Esophagus squamous epithelium (tissue), 4 donors: Measurements from ENCODE around the gene PTPRG.

ENCODE experiments used
- POLR2A ChIP-seq, 4 donors: fragments of 450-650 bp; IDR thresholded peaks; one replicate each; pipeline ENCODE4 v1.6.1; 2017; ENCODE audit warnings: antibody characterized with exemption in 4 of 4, mild to moderate bottlenecking in 4 of 4, moderate library complexity in 3 of 4
- TF ChIP-seq, protein P1 (sequence below), 6 experiments: fragments of 450-650 bp in 4 of 6; fragments of 200-600 bp in 2 of 6; sonication (generic) in 2 of 6; IDR thresholded peaks; one replicate each; pipeline ENCODE4 v1.5.1; 2016 to 2019; ENCODE audit warnings: antibody characterized with exemption in 6 of 6, mild to moderate bottlenecking in 4 of 6, moderate library complexity in 4 of 6

- TF ChIP-seq, protein P1, sequence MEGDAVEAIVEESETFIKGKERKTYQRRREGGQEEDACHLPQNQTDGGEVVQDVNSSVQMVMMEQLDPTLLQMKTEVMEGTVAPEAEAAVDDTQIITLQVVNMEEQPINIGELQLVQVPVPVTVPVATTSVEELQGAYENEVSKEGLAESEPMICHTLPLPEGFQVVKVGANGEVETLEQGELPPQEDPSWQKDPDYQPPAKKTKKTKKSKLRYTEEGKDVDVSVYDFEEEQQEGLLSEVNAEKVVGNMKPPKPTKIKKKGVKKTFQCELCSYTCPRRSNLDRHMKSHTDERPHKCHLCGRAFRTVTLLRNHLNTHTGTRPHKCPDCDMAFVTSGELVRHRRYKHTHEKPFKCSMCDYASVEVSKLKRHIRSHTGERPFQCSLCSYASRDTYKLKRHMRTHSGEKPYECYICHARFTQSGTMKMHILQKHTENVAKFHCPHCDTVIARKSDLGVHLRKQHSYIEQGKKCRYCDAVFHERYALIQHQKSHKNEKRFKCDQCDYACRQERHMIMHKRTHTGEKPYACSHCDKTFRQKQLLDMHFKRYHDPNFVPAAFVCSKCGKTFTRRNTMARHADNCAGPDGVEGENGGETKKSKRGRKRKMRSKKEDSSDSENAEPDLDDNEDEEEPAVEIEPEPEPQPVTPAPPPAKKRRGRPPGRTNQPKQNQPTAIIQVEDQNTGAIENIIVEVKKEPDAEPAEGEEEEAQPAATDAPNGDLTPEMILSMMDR (IDR thresholded peaks at IDR 0.05): no peak
- no peak for TF ChIP-seq POLR2A (IDR thresholded peaks at IDR 0.05)
Measured at GRCh38 chr3:61913701-61914100, 352.3 kb downstream of the PTPRG start.
